ENCODE measurements around the gene VDAC2. TPM values are rescaled to one million over a fixed set of nuclear protein-coding genes. Genes with fewer than 3 reads are reported as not detected.

VDAC2 gene, protein sequence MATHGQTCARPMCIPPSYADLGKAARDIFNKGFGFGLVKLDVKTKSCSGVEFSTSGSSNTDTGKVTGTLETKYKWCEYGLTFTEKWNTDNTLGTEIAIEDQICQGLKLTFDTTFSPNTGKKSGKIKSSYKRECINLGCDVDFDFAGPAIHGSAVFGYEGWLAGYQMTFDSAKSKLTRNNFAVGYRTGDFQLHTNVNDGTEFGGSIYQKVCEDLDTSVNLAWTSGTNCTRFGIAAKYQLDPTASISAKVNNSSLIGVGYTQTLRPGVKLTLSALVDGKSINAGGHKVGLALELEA
- total RNA-seq (2021) (307 and 328 TPM in 2 replicates), Bru-seq, nascent RNA (percentile 97 among the genes with signal in this experiment), BruChase-seq, experiment 1, labeled RNA remaining after a 2-hour chase (percentile 92 among the genes with signal in this experiment), BruChase-seq, experiment 2, labeled RNA remaining after a 6-hour chase (percentile 95 among the genes with signal in this experiment)
- long read RNA-seq, transcript VDAC2-203 (10 exons, 1,557 nt), result major isoform, 851 of 946 reads
- long read RNA-seq, partial matches to known transcripts, result 24 of 946 reads
- long read RNA-seq, other reads (novel, unspliced or antisense), result 71 of 946 reads

DNA sequence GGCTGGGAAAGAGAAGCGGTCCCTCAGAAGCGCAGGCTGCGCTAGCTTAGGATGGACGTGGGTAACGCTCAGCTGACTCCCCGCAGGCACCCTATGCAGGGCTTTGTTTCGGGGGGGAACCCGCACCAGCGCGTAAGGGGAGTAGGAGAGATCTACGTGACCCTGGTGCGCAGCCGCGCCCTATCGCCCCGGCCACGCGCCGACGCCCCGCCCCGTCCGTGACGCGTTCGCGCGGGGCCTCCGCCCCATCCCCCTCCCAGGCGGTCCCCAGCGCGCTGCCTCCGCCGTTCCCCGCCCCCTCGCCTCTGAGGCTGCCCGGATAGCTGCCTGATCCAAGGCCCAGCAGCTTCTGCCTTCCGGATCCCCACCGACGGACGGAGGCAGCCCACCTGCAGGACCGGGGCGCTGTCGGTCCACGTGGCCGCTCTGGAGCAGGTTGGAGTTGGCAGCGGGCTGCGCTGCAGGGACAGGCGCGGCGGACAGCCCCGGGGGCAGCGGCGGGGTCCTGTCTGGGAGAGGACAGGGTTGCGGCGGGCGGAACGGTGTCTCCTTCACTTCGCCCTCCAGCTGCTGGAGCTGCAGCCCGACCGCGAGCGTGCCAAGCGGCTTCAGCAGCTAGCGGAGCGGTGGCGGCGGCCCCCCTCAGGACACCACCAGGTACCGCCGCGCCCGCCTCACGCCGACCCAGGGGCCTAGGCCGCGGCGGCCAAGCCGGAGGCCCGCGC lies at the start of gene VDAC2:
VDAC2 (plus strand) TSS at position 515 of the 725 bp plus-strand sequence. CDS start 363 bp downstream, outside the sequence.
- ChIA-PET POLR2A (ENCODE audit: low non-redundant PET) (interaction anchor here (0.7 kb wide), 1 partner anchor 811 kb away, joined by 7 read pairs; no protein-coding TSS in a partner anchor), CTCF (interaction anchor here (0.8 to 1.2 kb wide), 3 partner anchors 20 to 109 kb away, joined by 4 to 13 read pairs (median 8); partner anchors contain the start of gene COMTD1)
- H3K27me3 ChIP-seq (replicated peaks; ENCODE audit: insufficient read depth, low read depth, low read length, poor library complexity), result no peaks in the 10 kb centered on the region
- no TSS peak for BruUV-seq (replicated peaks)
- peak; percentile 93 for DNase-seq (ENCODE audit: low spot score)
- peak within 1 kb of the TSS; percentile 100 for H3K27ac ChIP-seq (ENCODE audit: low read depth, low read length, poor library complexity, severe bottlenecking)
- TF ChIP-seq, protein P1, sequence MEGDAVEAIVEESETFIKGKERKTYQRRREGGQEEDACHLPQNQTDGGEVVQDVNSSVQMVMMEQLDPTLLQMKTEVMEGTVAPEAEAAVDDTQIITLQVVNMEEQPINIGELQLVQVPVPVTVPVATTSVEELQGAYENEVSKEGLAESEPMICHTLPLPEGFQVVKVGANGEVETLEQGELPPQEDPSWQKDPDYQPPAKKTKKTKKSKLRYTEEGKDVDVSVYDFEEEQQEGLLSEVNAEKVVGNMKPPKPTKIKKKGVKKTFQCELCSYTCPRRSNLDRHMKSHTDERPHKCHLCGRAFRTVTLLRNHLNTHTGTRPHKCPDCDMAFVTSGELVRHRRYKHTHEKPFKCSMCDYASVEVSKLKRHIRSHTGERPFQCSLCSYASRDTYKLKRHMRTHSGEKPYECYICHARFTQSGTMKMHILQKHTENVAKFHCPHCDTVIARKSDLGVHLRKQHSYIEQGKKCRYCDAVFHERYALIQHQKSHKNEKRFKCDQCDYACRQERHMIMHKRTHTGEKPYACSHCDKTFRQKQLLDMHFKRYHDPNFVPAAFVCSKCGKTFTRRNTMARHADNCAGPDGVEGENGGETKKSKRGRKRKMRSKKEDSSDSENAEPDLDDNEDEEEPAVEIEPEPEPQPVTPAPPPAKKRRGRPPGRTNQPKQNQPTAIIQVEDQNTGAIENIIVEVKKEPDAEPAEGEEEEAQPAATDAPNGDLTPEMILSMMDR (conservative IDR thresholded peaks at IDR 0.05; ENCODE audit: low read depth, low read length), result no peak
- no peak for TF ChIP-seq EZH2 (IDR thresholded peaks at IDR 0.05; ENCODE audit: borderline replicate concordance, low read depth, low read length, poor library complexity, severe bottlenecking)
- H3K9me3 ChIP-seq (ENCODE audit: low read depth, low read length, poor library complexity, severe bottlenecking), result no peaks in the 10 kb centered on the region
- peaks cover 36% of the 10 kb centered on the region for H3K36me3 ChIP-seq (ENCODE audit: insufficient read depth, low read length, poor library complexity, severe bottlenecking)
- H3K4me1 ChIP-seq (ENCODE audit: insufficient read depth, low read length, poor library complexity, severe bottlenecking), result peaks cover 11% of the 10 kb centered on the region
- H3K4me3 ChIP-seq (ENCODE audit: low read depth, low read length, poor library complexity, severe bottlenecking), result peak within 1 kb of the TSS; percentile 99
- intact Hi-C loops (cut with micrococcal nuclease; ENCODE audit: unreplicated experiment), result loop anchor here (2.0 kb wide), 1 partner anchor 24 kb away; the partner anchor contains the start of gene COMTD1

DNA sequence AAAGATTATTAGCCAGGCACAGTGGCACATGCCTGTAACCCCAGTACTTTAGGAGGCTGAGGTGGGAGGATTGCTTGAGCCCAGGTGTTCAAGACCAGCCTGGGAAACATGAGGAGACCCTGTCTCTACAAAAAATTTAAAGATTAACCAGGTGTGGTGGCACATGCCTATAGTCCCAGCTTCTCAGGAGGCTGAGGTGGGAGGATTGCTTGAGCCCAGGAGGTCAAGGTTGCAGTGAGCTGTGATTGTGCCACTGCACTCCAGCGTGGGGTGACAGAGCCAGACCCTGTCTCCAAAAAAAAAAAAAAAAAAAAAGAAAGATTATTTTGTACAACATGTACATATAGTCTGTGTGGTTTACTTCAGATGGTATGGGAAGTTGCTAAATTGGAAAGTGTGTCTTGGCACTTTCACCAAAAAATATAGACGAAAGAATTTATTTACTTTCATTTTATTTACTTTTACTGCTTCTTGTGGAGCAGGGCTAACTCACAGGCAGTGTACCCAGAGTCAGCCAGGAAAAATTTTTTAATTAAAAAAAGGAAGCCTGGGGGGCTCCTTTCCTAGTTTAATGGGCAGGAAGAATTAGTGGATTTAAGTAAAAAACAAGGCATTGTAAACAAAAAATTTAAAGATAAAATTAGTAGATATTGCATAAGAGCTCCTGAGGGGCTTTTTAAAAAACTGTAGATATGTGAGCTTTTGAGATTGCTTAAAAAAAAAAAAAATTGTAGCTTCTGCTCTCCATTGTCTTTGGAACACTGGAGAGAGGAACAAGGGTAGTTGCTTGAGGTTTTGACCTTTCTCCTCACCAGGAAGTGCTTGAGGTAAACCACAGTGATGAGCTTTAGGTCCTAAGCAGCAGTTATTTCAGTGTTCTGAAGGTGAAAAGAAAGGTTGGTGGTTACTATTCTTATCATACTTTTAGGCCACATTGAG lies 44.6 kb upstream of the VDAC2 start:
- no peak for DNase-seq (ENCODE audit: low spot score)
- no TSS peak for BruUV-seq (replicated peaks)
- CTCF ChIA-PET, result interaction anchor here (0.7 kb wide), 1 partner anchor 22 kb away, joined by 3 read pairs; no protein-coding TSS in a partner anchor

More for the DNA sequence above, 44.6 kb upstream of the VDAC2 start:
- Histone ChIP-seq H3K9me3 (ENCODE audit: low read depth, low read length, poor library complexity, severe bottlenecking) (no peaks in the 10 kb centered on the region), H3K27me3 (replicated peaks; ENCODE audit: insufficient read depth, low read depth, low read length, poor library complexity) (no peaks in the 10 kb centered on the region), H3K4me3 (ENCODE audit: low read depth, low read length, poor library complexity, severe bottlenecking) (no peak overlapping the region), H3K36me3 (ENCODE audit: insufficient read depth, low read length, poor library complexity, severe bottlenecking) (no peaks in the 10 kb centered on the region), H3K27ac (ENCODE audit: low read depth, low read length, poor library complexity, severe bottlenecking) (no peak overlapping the region), H3K4me1 (ENCODE audit: insufficient read depth, low read length, poor library complexity, severe bottlenecking) (no peaks in the 10 kb centered on the region)
- POLR2A ChIA-PET (ENCODE audit: low non-redundant PET), result interaction anchor here (0.6 kb wide), 1 partner anchor 201 kb away, joined by 3 read pairs; no protein-coding TSS in a partner anchor
- intact Hi-C loops (cut with micrococcal nuclease; ENCODE audit: unreplicated experiment), result no loop called here
- TF ChIP-seq EZH2 (IDR thresholded peaks at IDR 0.05; ENCODE audit: borderline replicate concordance, low read depth, low read length, poor library complexity, severe bottlenecking), result no peak
- TF ChIP-seq, protein P1 (conservative IDR thresholded peaks at IDR 0.05; ENCODE audit: low read depth, low read length), result no peak
